Tibial nerve (tissue), 3 donors: ENCODE data around the gene IL1RN.

Experiments
- POLR2A ChIP-seq, 2 donors: fragments of 450-650 bp; IDR thresholded peaks; one replicate each; pipeline ENCODE4 v1.6.1; 2017; ENCODE audit warnings: antibody characterized with exemption in 2 of 2, mild to moderate bottlenecking in 2 of 2, moderate library complexity in 2 of 2
- TF ChIP-seq, protein P1 (sequence below), 5 experiments: fragments of 200-600 bp in 3 of 5; fragments of 450-650 bp in 2 of 5; sonication (generic) in 3 of 5; IDR thresholded peaks; one replicate each; pipeline ENCODE4 v1.5.1; 2016 to 2019; ENCODE audit warnings: antibody characterized with exemption in 5 of 5, mild to moderate bottlenecking in 3 of 5, moderate library complexity in 2 of 5

DNA sequence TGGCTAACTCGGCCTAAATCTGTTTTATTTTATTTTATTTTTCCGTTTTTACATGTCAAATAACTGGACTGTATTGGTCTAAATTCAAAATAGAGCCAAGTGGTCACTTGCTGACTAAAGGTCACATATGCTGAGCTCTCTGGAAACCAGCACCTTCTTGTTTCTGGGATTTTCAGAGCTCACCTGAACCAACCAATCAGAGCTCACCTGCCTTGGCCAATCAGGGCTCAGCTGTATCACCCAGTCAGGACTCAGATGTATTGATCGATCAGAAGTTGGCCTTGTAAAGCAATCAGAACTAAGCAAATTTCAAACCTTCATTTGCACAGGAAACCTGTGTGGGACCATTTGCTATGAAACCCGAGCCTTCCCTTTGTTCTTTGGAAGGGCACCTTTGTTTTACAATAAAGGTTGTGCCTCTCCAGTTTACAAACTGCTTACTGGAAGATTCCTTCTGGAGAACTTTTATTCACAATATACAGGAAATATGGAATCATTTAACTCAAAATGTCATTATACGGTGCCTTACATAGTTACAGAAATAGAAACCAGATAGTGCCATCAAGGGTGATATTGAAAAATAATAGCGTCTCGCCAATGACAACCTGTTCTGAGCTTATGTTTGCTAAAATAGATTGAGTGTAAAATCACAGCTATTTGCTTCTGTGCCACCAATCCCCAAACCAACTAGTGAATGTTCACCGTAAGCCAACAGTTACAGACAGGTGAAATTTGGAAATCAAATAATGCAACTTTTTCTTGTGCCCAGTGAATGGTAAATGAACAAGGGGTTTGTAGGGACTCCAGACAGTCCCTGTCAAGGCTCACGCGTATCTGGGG, 29.1 kb downstream of the IL1RN start:
- TF ChIP-seq POLR2A (IDR thresholded peaks at IDR 0.05) = no peak
- TF ChIP-seq, protein P1, sequence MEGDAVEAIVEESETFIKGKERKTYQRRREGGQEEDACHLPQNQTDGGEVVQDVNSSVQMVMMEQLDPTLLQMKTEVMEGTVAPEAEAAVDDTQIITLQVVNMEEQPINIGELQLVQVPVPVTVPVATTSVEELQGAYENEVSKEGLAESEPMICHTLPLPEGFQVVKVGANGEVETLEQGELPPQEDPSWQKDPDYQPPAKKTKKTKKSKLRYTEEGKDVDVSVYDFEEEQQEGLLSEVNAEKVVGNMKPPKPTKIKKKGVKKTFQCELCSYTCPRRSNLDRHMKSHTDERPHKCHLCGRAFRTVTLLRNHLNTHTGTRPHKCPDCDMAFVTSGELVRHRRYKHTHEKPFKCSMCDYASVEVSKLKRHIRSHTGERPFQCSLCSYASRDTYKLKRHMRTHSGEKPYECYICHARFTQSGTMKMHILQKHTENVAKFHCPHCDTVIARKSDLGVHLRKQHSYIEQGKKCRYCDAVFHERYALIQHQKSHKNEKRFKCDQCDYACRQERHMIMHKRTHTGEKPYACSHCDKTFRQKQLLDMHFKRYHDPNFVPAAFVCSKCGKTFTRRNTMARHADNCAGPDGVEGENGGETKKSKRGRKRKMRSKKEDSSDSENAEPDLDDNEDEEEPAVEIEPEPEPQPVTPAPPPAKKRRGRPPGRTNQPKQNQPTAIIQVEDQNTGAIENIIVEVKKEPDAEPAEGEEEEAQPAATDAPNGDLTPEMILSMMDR (IDR thresholded peaks at IDR 0.05) = no peak
